GM12878 (cell line): ENCODE measurements around the gene AOPEP. TPM values are rescaled to one million over a fixed set of nuclear protein-coding genes. Genes with fewer than 3 reads are reported as not detected.

Experiments used
- ATAC-seq: fragments of 200-7000 bp; cut with Tn5 transposase; 3 replicates; pipeline ENCODE4 v1.9.1; 2020; ENCODE audit warnings: mild to moderate bottlenecking, moderate library complexity
- BruUV-seq: library from RNA; stranded (reverse); fragments of 400-500 nt; replicated peaks from 2 replicates; lab custom pipeline; 2021; lab: Mats Ljungman, UMichigan
- CTCF ChIA-PET: fragments of 300-600 bp; sonication (Branson Sonifier 250); formaldehyde crosslinking; extraction: SDS; loops from one replicate; lab custom pipeline; 2021; ENCODE audit warnings: inconsistent platforms; lab: Yijun Ruan, JAX
- POLR2A ChIA-PET: fragments of 350-600 bp; formaldehyde crosslinking; extraction: SDS; loops from one replicate; lab custom pipeline; 2021; ENCODE audit warnings: inconsistent platforms; lab: Charles Lee
- RAD21 ChIA-PET: fragments of 300-600 bp; sonication (Branson Sonifier 250); formaldehyde crosslinking; loops from one replicate; lab custom pipeline; 2023; ENCODE audit warnings: antibody characterized with exemption; ENCODE audit not compliant: unreplicated experiment; lab: Charles Lee
- SMC1A ChIA-PET: fragments of 300-600 bp; sonication (Branson Sonifier 250); formaldehyde crosslinking; loops from one replicate; lab custom pipeline; 2023; ENCODE audit not compliant: unreplicated experiment, uncharacterized antibody; lab: Charles Lee
- DNase-seq: peaks from one replicate; pipeline ENCODE4 v3.0.0-alpha.2; 2011; ENCODE audit warnings: low read depth, low spot score
- FAIRE-seq: peaks from 3 replicates; lab custom pipeline; 2011; peaks lifted over from hg19 to GRCh38; lab: Jason Lieb, UNC
- H2AFZ ChIP-seq: 2 replicates; pipeline ENCODE4 v1.6.0; 2011; ENCODE audit warnings: low read depth, low read length, control low read depth; ENCODE audit not compliant: control insufficient read depth
- H3K27ac ChIP-seq: 2 replicates; pipeline ENCODE4 v1.5.1; 2011; ENCODE audit warnings: control low read depth; ENCODE audit not compliant: control insufficient read depth, insufficient read depth
- H3K27me3 ChIP-seq, 2 experiments: replicated peaks in 1 of 2; 2 replicates each; pipeline versions ENCODE4 v1.6.0 to v1.6.1; 2011; ENCODE audit warnings: low read length in 1 of 2; ENCODE audit not compliant: control insufficient read depth in 2 of 2, insufficient read depth in 2 of 2
- H3K36me3 ChIP-seq, 2 experiments: 2 replicates each; pipeline ENCODE4 v1.5.1; 2011; ENCODE audit warnings: low read length in 1 of 2; ENCODE audit not compliant: control insufficient read depth in 2 of 2, insufficient read depth in 2 of 2
- H3K4me1 ChIP-seq: 2 replicates; pipeline ENCODE4 v1.6.1; 2011; ENCODE audit warnings: mild to moderate bottlenecking, low read length, moderate library complexity, mixed read lengths; ENCODE audit not compliant: control insufficient read depth, insufficient read depth
- H3K4me2 ChIP-seq: 2 replicates; pipeline ENCODE4 v1.6.0; 2011; ENCODE audit warnings: control low read depth; ENCODE audit not compliant: control insufficient read depth, insufficient read depth
- H3K4me3 ChIP-seq: fragments of 200-600 bp; sonication (generic); 2 replicates; pipeline ENCODE4 v1.5.1; 2016
- H3K79me2 ChIP-seq: 2 replicates; pipeline ENCODE4 v1.6.0; 2011; ENCODE audit warnings: low read length; ENCODE audit not compliant: control insufficient read depth, insufficient read depth
- H3K9ac ChIP-seq: 2 replicates; pipeline ENCODE4 v1.8.0; 2011; ENCODE audit warnings: low read length, control low read depth, mixed read lengths; ENCODE audit not compliant: control insufficient read depth, insufficient read depth
- H3K9me3 ChIP-seq: replicated peaks from 3 replicates; pipeline ENCODE4 v1.5.1; 2011; ENCODE audit warnings: mild to moderate bottlenecking, low read length; ENCODE audit not compliant: control insufficient read depth, insufficient read depth
- H4K20me1 ChIP-seq: 2 replicates; pipeline ENCODE4 v1.6.0; 2011; ENCODE audit not compliant: control insufficient read depth, insufficient read depth
- CBX5 ChIP-seq: sonication (generic); IDR thresholded peaks from 2 replicates; pipeline ENCODE4 v1.6.1; 2016; ENCODE audit warnings: low read depth, moderate library complexity, mild to moderate bottlenecking, inconsistent platforms
- CREM ChIP-seq: IDR thresholded peaks from 2 replicates; pipeline ENCODE4 v1.6.1; 2014; ENCODE audit warnings: antibody characterized with exemption, low read depth
- CTCF ChIP-seq, 3 experiments: IDR thresholded peaks in 2 of 3; conservative IDR thresholded peaks in 1 of 3; 2 replicates each; pipeline ENCODE4 v1.5.1; 2011; ENCODE audit warnings: low read depth in 3 of 3, low read length in 3 of 3, mild to moderate bottlenecking in 3 of 3, control low read depth in 2 of 3, moderate library complexity in 2 of 3, inconsistent platforms in 1 of 3, mixed read lengths in 1 of 3; ENCODE audit not compliant: control insufficient read depth in 2 of 3, insufficient read depth in 1 of 3; ENCODE audit errors: extremely low read depth in 1 of 3
- HDAC2 ChIP-seq: fragments of 200-600 bp; sonication (generic); IDR thresholded peaks from 2 replicates; pipeline ENCODE4 v1.6.1; 2017
- MTA3 ChIP-seq: IDR thresholded peaks from 2 replicates; pipeline ENCODE4 v1.6.1; 2012; ENCODE audit warnings: low read length, inconsistent platforms, borderline replicate concordance
- MYC ChIP-seq: IDR thresholded peaks from 2 replicates; pipeline ENCODE4 v1.6.1; 2011; ENCODE audit warnings: mild to moderate bottlenecking, low read length, moderate library complexity, inconsistent platforms; ENCODE audit not compliant: insufficient read depth, insufficient replicate concordance, insufficient read length, severe bottlenecking
- NFIC ChIP-seq: IDR thresholded peaks from 2 replicates; pipeline ENCODE4 v1.6.1; 2012; ENCODE audit warnings: low read depth, mild to moderate bottlenecking, inconsistent platforms, low read length, moderate library complexity
- NR2C1 ChIP-seq: fragments of 450-650 bp; IDR thresholded peaks from 2 replicates; pipeline ENCODE4 v1.6.1; 2017; ENCODE audit warnings: antibody characterized with exemption, mild to moderate bottlenecking, moderate library complexity
- NR2C2 ChIP-seq: IDR thresholded peaks from 2 replicates; pipeline ENCODE4 v1.6.1; 2011; ENCODE audit warnings: borderline replicate concordance, low read depth; ENCODE audit not compliant: control insufficient read depth, insufficient read length
- SIN3A ChIP-seq: IDR thresholded peaks from 2 replicates; pipeline ENCODE4 v1.6.1; 2012; ENCODE audit warnings: low read depth, low read length, improper control_type of control experiment
- SPI1 ChIP-seq: IDR thresholded peaks from 2 replicates; pipeline ENCODE4 v1.6.1; 2011; ENCODE audit warnings: low read depth, mild to moderate bottlenecking, low read length, moderate library complexity, borderline replicate concordance; ENCODE audit not compliant: insufficient read depth
- USF1 ChIP-seq: IDR thresholded peaks from 2 replicates; pipeline ENCODE4 v1.6.1; 2011; ENCODE audit warnings: borderline replicate concordance, low read depth, mild to moderate bottlenecking, moderate library complexity, mixed read lengths, low read length; ENCODE audit not compliant: insufficient read depth; ENCODE audit errors: extremely low read length
- ZBTB40 ChIP-seq: fragments of 450-650 bp; IDR thresholded peaks from 2 replicates; pipeline ENCODE4 v1.6.1; 2016; ENCODE audit warnings: mild to moderate bottlenecking, moderate library complexity, borderline replicate concordance
- WGBS: methylation state at CpG from one replicate; pipeline ENCODE4 v1.1.6; 2016; ENCODE audit warnings: low lambda C conversion rate; ENCODE audit not compliant: insufficient replicate concordance, insufficient coverage; ENCODE audit errors: missing lambda C conversion rate; 5-methylcytosine and 5-hydroxymethylcytosine counted together
- in situ Hi-C: fragments of 300-500 bp; cut with MboI; formaldehyde crosslinking; loops from 9 replicates; pipeline ENCODE4 v1.14.3; 2018; ENCODE audit warnings: mixed read lengths
- intact Hi-C: fragments of 100-400 bp; cut with micrococcal nuclease; formaldehyde crosslinking; loops from one replicate; pipeline ENCODE4 v1.14.2; 2022; ENCODE audit not compliant: unreplicated experiment
- polyA plus RNA-seq, 11 experiments: library from polyadenylated mRNA; depleted of rRNA in 4 of 11; unstranded in 6 of 11; stranded (reverse) in 5 of 11; fragments of >200 nt; fragmentation: Nextera tagmentation in 4 of 11; fragmentation: Illumina TruSeq in 1 of 11; extraction: Ambion mirVana in 4 of 11; extraction: Trizol in 1 of 11; gene quantifications; 1 replicate in 1 of 11; 2 replicates in 10 of 11; pipeline versions ENCODE4 v1.2.1 to v1.2.3, GENCODE V29; 2011 to 2016; ENCODE audit warnings: inconsistent platforms in 2 of 11, missing spikeins in 2 of 11, low read depth in 1 of 11
- total RNA-seq, 4 experiments: library from RNA; depleted of rRNA in 3 of 4; stranded (reverse); fragments of >200 nt in 3 of 4; fragmentation: Illumina TruSeq in 1 of 4; extraction: Trizol in 1 of 4; gene quantifications; 2 replicates each; pipeline versions ENCODE4 v1.2.1 to v1.2.3, GENCODE V29; 2013 to 2021
- TF ChIP-seq, protein P1 (sequence below): fragments of 450-650 bp; IDR thresholded peaks from 2 replicates; pipeline ENCODE4 v1.6.1; 2014; ENCODE audit warnings: mild to moderate bottlenecking

The AOPEP gene
- total and polyA plus RNA-seq, 10 of the 15 experiments (the other 5 are each of a cell fraction or from before 2014, with no cell fraction given), result 2.3 to 16.9 (median 10.1) TPM

DNA sequence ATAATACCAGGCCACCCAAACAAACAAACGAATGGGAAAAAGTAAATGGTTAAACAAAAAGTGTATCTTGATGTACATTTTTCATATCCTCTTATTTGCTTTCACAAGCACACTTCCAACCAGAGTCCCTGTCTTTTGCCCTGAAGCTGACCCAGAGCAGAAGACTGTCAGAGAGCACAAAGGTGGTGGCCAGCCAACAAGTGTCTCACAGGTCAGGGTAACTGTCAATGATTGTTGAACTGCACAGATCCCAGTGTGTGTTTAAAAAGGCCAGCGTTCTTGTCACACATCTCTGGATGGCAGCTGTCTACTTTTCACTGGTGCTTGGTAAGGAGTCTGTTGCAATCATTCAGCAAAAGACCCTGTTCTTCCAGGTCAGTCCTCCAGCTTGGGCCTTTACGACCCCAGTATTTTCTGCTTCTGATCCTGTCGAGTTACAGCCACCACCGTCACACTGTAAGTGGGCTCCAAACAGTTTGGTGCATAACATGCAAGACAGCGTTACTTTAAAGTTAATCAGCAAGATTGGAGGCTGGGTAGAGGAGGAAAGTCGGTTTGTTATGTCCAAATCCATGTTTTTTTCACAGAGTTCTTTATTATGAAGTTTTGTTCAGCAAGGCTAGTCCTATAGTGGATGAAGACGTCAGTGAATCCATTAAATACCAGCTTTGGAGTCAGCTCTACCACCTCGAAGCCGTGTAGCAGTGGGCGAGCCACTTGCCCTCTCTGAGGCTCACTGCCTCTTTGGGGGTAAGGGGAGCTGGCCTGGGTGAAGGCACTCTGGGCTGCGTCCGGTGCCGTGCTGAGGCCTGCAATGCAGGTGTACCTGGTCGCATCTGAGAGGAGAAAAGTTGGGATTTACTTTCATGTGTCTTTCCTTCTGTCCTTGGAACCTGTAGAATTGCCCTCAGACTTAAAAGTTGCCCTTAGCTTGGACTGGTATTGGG is 265.7 kb downstream of the AOPEP start:
- CTCF ChIA-PET, result no interaction called here
- TF ChIP-seq NFIC (no peak), CTCF (IDR thresholded peaks at IDR 0.05 in 2 of 3, conservative IDR thresholded peaks at IDR 0.05 in 1 of 3; ENCODE audit: control insufficient read depth in 2 of 3, extremely low read depth in 1 of 3, insufficient read depth in 1 of 3, low read depth in 3 of 3, low read length in 3 of 3) (no peak), SPI1 (no peak), CBX5 (no peak), NR2C2 (no peak), HDAC2 (no peak), MYC (no peak), MTA3 (no peak), CREM (no peak), USF1 (no peak), SIN3A (no peak), NR2C1 (no peak), ZBTB40 (no peak)
- TF ChIP-seq, protein P1, sequence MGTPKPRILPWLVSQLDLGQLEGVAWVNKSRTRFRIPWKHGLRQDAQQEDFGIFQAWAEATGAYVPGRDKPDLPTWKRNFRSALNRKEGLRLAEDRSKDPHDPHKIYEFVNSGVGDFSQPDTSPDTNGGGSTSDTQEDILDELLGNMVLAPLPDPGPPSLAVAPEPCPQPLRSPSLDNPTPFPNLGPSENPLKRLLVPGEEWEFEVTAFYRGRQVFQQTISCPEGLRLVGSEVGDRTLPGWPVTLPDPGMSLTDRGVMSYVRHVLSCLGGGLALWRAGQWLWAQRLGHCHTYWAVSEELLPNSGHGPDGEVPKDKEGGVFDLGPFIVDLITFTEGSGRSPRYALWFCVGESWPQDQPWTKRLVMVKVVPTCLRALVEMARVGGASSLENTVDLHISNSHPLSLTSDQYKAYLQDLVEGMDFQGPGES, result no peak
- TF ChIP-seq, all 136 proteins: peak for 0
- DNase-seq, result no peak
- no TSS peak for BruUV-seq
- no peaks in the 10 kb centered on the region for H4K20me1 ChIP-seq
- RAD21 ChIA-PET, result no interaction called here
- no peak for ATAC-seq
- no peak overlapping the region for H3K27ac ChIP-seq
- in situ Hi-C loops (no loop called here), intact Hi-C loops (no loop called here)
- SMC1A ChIA-PET, result interaction anchor here (1.4 kb wide), 1 partner anchor 31 kb away, joined by 4 read pairs; no protein-coding TSS in a partner anchor
- H3K9me3 ChIP-seq, result no peaks in the 10 kb centered on the region
- no peaks in the 10 kb centered on the region for H3K36me3 ChIP-seq
- no peaks in the 10 kb centered on the region for H3K27me3 ChIP-seq
- FAIRE-seq, result no peak
- H3K4me2 ChIP-seq, result no peak overlapping the region
- no peaks in the 10 kb centered on the region for H3K79me2 ChIP-seq
- POLR2A ChIA-PET, result no interaction called here
- WGBS, result 90% methylated on average over 15 of the region's 15 CpGs
- H3K4me3 ChIP-seq, result no peak overlapping the region
- no peak overlapping the region for H2AFZ ChIP-seq
- H3K9ac ChIP-seq, result no peak overlapping the region
- H3K4me1 ChIP-seq, result no peaks in the 10 kb centered on the region
